Measurements from ENCODE around the gene PCDH12. TPM values are rescaled to one million over a fixed set of nuclear protein-coding genes. Genes with fewer than 3 reads are reported as not detected.

Gene PCDH12
- total RNA-seq, 1 experiment from 2014 or later: 0.02 TPM

- H3K9me3 ChIP-seq (ENCODE audit: control insufficient read depth in 1 of 2, insufficient read depth in 1 of 2, low read depth in 1 of 2, low read length in 2 of 2): no peaks in the 10 kb centered on the region
- H3K27ac ChIP-seq (ENCODE audit: low read depth, low read length): no peak overlapping the region
- H3K4me2 ChIP-seq (ENCODE audit: low read length): peak overlapping the region; percentile 34
- no TSS peak for BruUV-seq (replicated peaks)
- TF ChIP-seq EGR1 (IDR thresholded peaks at IDR 0.05; ENCODE audit: low read depth): no peak
- TF ChIP-seq TCF7L2 (IDR thresholded peaks at IDR 0.05; ENCODE audit: borderline replicate concordance, extremely low read depth, insufficient read depth, insufficient read length): peak; percentile 27
- TF ChIP-seq ZNF274 (IDR thresholded peaks at IDR 0.05; ENCODE audit: low read depth, low read length): no peak
- peak; percentile 97 for TF ChIP-seq RAD21 (IDR thresholded peaks at IDR 0.05; ENCODE audit: low read depth)
- TF ChIP-seq SIN3A (IDR thresholded peaks at IDR 0.05; ENCODE audit: low read depth): no peak
- no peak; the same call in 1 of the 2 replicates for TF ChIP-seq ELF1 (IDR thresholded peaks at IDR 0.05; ENCODE audit: borderline replicate concordance, low read depth)
- TF ChIP-seq CEBPB (IDR thresholded peaks at IDR 0.05; ENCODE audit: low read depth): no peak
- TF ChIP-seq SP1 (IDR thresholded peaks at IDR 0.05; ENCODE audit: low read depth): no peak
- TF ChIP-seq SRF (IDR thresholded peaks at IDR 0.05; ENCODE audit: low read depth): no peak
- TF ChIP-seq CTCF (IDR thresholded peaks at IDR 0.05 in 2 of 3, conservative IDR thresholded peaks at IDR 0.05 in 1 of 3; ENCODE audit: borderline replicate concordance in 1 of 3, insufficient read depth in 1 of 3, low read depth in 2 of 3, low read length in 2 of 3): peak; percentile 87 to 96 (median 89)
- intact Hi-C loops (cut with micrococcal nuclease): loop anchor here (1.0 kb wide), 3 partner anchors 71 to 295 kb away; no protein-coding TSS in a partner anchor
- H4K20me1 ChIP-seq (ENCODE audit: insufficient read depth): no peaks in the 10 kb centered on the region
- peak overlapping the region; percentile 17 for H2AFZ ChIP-seq (ENCODE audit: low read depth, low read length, poor library complexity, severe bottlenecking)
- H3K4me1 ChIP-seq (ENCODE audit: control insufficient read depth in 1 of 2, insufficient read depth in 2 of 2, low read length in 2 of 2): peaks cover 0 to 10% of the 10 kb centered on the region in 2 experiments; a peak in 1 of 4 replicates
- RAD21 ChIA-PET (ENCODE audit: low non-redundant PET in 1 of 2, low total read pairs in 2 of 2, uncharacterized antibody in 2 of 2, unreplicated experiment in 2 of 2): interaction anchor here (0.7 to 2.7 kb wide), 10 partner anchors 9 to 269 kb away, joined by 3 to 19 read pairs (median 3); partner anchors contain the start of genes DELE1 (in 1 of the 2) and PCDH1 (in 1 of the 2)
- H3K9ac ChIP-seq (ENCODE audit: low read length): no peak overlapping the region
- no peaks in the 10 kb centered on the region for H3K27me3 ChIP-seq (ENCODE audit: insufficient read depth, low read length)
- no peaks in the 10 kb centered on the region for H3K9me2 ChIP-seq (ENCODE audit: insufficient read depth)
- peak; percentile 72 for DNase-seq (ENCODE audit: low read depth, low spot score)
- POLR2A ChIA-PET: interaction anchor here (0.7 to 2.2 kb wide), 5 partner anchors 9 to 268 kb away, joined by 3 to 12 read pairs (median 3); partner anchors contain the start of genes DELE1 and RNF14
- peak; percentile 96 for ATAC-seq
- no peaks in the 10 kb centered on the region for H3K79me2 ChIP-seq (ENCODE audit: insufficient read depth, low read length)
- H3K36me3 ChIP-seq (ENCODE audit: control insufficient read depth in 1 of 2, insufficient read depth in 2 of 2, low read length in 2 of 2): no peaks in the 10 kb centered on the region
- CTCF ChIA-PET: interaction anchor here (0.6 to 3.2 kb wide), 29 partner anchors 8 to 369 kb away, joined by 3 to 79 read pairs (median 6); partner anchors contain the start of genes DELE1, HDAC3, PCDH1 and RELL2
- no peak overlapping the region for H3K4me3 ChIP-seq (replicated peaks in 1 of 2; ENCODE audit: low read depth in 1 of 2, low read length in 2 of 2)
These were observed 2.7 kb upstream of the PCDH12 start for GRCh38 chr5:141960449-141961323.

Data from HCT116 (cell line).